ENCODE data around the gene ZBTB7A. TPM values are rescaled to one million over a fixed set of nuclear protein-coding genes. Genes with fewer than 3 reads are reported as not detected.
A peak's percentile ranks its signal among the peaks of the same experiment; 100 is the strongest.

The ZBTB7A gene
- total RNA-seq, 4 donors from 2014 or later, result 10.8 to 72.9 (median 14.1) TPM

- H3K9me3 ChIP-seq, result no peaks in the 10 kb centered on the region
- intact Hi-C loops (cut with DNase I; ENCODE audit: low total_unique reads), result no loop called here
- TF ChIP-seq, protein P1, sequence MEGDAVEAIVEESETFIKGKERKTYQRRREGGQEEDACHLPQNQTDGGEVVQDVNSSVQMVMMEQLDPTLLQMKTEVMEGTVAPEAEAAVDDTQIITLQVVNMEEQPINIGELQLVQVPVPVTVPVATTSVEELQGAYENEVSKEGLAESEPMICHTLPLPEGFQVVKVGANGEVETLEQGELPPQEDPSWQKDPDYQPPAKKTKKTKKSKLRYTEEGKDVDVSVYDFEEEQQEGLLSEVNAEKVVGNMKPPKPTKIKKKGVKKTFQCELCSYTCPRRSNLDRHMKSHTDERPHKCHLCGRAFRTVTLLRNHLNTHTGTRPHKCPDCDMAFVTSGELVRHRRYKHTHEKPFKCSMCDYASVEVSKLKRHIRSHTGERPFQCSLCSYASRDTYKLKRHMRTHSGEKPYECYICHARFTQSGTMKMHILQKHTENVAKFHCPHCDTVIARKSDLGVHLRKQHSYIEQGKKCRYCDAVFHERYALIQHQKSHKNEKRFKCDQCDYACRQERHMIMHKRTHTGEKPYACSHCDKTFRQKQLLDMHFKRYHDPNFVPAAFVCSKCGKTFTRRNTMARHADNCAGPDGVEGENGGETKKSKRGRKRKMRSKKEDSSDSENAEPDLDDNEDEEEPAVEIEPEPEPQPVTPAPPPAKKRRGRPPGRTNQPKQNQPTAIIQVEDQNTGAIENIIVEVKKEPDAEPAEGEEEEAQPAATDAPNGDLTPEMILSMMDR (IDR thresholded peaks at IDR 0.05), result peak in 1 of 4 experiments; percentile 2
- TF ChIP-seq POLR2A (IDR thresholded peaks at IDR 0.05), result peak in 1 of 2 donors; percentile 38
- no peaks in the 10 kb centered on the region for H3K27me3 ChIP-seq
- H3K36me3 ChIP-seq, result no peaks in the 10 kb centered on the region
- DNase-seq, result peak; percentile 92 to 94
- peaks cover 9 to 53% of the 10 kb centered on the region in 2 donors for H3K4me1 ChIP-seq
- H3K27ac ChIP-seq, result peak overlapping the region; percentile 98
- H3K4me3 ChIP-seq, result peak overlapping the region; percentile 27 to 34
Measured at GRCh38 chr19:4057931-4058692, 8.6 kb downstream of the ZBTB7A start.

GRCh38 chr19:4055209-4055552, 11.5 kb downstream of the ZBTB7A start:
- H3K4me3 ChIP-seq, result no peak overlapping the region
- no peak overlapping the region for H3K27ac ChIP-seq
- DNase-seq, result no peak
- no peaks in the 10 kb centered on the region for H3K36me3 ChIP-seq
- TF ChIP-seq, protein P1 (IDR thresholded peaks at IDR 0.05), result no peak
- TF ChIP-seq POLR2A (IDR thresholded peaks at IDR 0.05), result no peak
- peaks cover 0 to 33% of the 10 kb centered on the region in 2 donors for H3K4me1 ChIP-seq
- intact Hi-C loops (cut with DNase I; ENCODE audit: low total_unique reads), result no loop called here
- no peaks in the 10 kb centered on the region for H3K27me3 ChIP-seq
- H3K9me3 ChIP-seq, result no peaks in the 10 kb centered on the region

- H3K4me1 ChIP-seq, result peaks cover 0 to 30% of the 10 kb centered on the region in 2 donors
- intact Hi-C loops (cut with DNase I; ENCODE audit: low total_unique reads), result no loop called here
- no peak overlapping the region for H3K27ac ChIP-seq
Measured at GRCh38 chr19:4054441-4055208, 12.1 kb downstream of the ZBTB7A start.

DNA sequence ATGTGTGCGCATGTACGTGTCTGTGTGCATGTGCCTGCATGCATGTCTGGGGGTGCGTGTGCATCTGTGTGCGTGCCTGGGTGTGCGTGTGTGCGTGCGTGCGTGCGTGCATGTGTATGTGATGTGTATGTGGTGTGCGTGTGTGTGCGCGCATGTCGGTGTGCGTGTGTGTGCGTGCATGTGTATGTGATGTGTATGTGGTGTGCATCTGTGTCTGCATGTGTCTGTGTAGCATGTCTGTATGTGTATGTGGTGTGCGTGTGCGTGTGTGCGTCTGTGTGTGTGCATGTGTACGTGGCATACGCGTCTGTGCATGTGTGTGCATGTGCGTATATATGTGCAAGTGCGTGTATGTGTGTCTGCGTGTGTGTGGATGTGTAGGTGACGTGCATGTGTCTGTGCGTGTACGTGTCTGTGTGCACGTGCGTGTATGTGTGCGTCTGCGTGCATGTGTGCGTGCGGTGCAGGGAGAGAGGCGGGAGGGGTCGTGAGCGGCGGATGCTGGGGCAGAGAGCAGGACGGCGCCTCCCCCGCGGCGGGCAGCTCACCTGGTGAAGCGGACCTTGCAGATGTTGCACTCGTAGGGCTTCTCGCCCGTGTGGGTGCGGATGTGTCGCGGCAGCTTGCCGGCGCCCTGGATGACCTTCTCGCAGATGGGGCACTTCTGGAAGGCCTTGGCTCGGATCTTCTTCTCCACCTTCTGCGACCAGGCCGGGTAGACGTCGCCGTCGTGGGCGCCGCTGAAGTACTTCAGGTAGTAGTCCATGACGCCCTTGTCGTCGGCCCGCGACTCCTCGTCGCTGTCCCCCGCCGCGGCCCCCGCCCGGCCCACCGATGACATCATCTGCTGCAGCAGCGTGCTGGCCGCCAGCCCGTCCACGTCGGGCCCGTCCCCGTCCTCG, 13.0 kb downstream of the ZBTB7A start:
- intact Hi-C loops (cut with DNase I; ENCODE audit: low total_unique reads), result no loop called here
- H3K4me3 ChIP-seq, result no peak overlapping the region
- no peaks in the 10 kb centered on the region for H3K9me3 ChIP-seq
- no peak overlapping the region for H3K27ac ChIP-seq
- H3K27me3 ChIP-seq, result no peaks in the 10 kb centered on the region
- peaks cover 0 to 20% of the 10 kb centered on the region in 2 donors for H3K4me1 ChIP-seq
- peak in 1 of 2 donors; percentile 19 for DNase-seq
- TF ChIP-seq, protein P1 (IDR thresholded peaks at IDR 0.05), result no peak
- TF ChIP-seq POLR2A (IDR thresholded peaks at IDR 0.05), result no peak
- H3K36me3 ChIP-seq, result no peaks in the 10 kb centered on the region

More at GRCh38 chr19:4054441-4055208, 12.1 kb downstream of the ZBTB7A start:
- Histone ChIP-seq H3K27me3 (no peaks in the 10 kb centered on the region), H3K36me3 (no peaks in the 10 kb centered on the region), H3K4me3 (no peak overlapping the region), H3K9me3 (no peaks in the 10 kb centered on the region)
- DNase-seq, result no peak
- TF ChIP-seq, protein P1 (IDR thresholded peaks at IDR 0.05), result no peak
- TF ChIP-seq POLR2A (IDR thresholded peaks at IDR 0.05), result no peak
